Loucy (cell line): ENCODE measurements around the gene ARSA.
"Not testable (repeated sequence)": the region's sequence is repeated elsewhere in the genome, so short reads cannot be mapped to it uniquely, and the experiment has no call there.

Experiments
- CTCF ChIP-seq: fragments of 200-600 bp; sonication (generic); conservative IDR thresholded peaks from 2 replicates; pipeline ENCODE4 v1.5.1; 2014; ENCODE audit warnings: mild to moderate bottlenecking, antibody characterized with exemption, low read length
- EZH2phosphoT487 ChIP-seq: fragments of 200-600 bp; IDR thresholded peaks from 2 replicates; pipeline ENCODE4 v1.6.1; 2018; ENCODE audit warnings: antibody characterized with exemption, mild to moderate bottlenecking, moderate library complexity, borderline replicate concordance

- not testable (repeated sequence) for TF ChIP-seq CTCF, EZH2phosphoT487
These were observed 15.8 kb upstream of the ARSA start for GRCh38 chr22:50643821-50644101.
